ENCODE data around the gene CARD10. TPM values are rescaled to one million over a fixed set of nuclear protein-coding genes. Genes with fewer than 3 reads are reported as not detected.
"Not testable (repeated sequence)": the region's sequence is repeated elsewhere in the genome, so short reads cannot be mapped to it uniquely, and the experiment has no call there.

The CARD10 gene
- total RNA-seq, 1 donor from 2014 or later, result 31.6 TPM

DNA sequence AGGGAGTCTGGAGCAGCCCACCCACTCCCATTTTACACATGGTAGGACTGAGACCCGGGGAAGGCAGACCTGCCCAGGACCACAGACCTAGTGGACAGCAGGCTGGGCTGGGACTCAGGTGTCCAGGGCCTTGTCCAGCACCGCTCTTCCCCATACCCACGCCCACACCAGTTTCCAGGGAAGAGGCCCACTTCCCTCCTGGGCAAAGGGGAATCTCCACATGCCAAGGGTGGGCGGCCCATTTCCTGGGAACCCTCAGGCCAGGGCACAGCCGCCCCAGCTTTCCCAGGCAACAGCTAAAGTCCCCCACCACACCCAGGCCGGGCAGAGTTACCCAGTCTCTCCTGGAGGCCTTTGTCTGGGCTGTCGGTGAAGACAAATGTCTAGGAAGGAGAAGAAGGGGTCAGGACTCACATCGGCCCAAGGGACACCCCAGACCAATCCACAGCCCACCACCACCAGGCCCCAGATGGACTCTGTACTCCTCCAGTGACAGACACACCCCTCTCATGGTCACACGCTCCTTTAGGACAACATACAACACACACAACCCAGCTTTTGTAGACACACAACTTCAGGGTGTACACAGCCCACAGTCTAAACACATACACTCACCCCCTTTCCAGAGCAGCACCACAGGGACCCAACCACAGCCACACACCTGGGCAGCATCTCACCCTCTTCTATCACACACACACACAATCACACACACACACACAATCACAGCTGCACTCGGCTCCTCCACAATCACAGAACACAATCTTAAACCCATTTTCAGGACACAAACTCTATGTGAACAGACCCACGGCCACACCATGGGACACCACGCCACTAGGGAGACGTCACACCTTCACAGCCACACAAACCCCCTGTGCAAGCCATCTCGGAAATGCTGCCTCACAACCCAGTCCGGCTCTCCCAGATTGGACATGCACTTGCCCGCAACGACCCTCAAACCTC lies 38.5 kb downstream of the CARD10 start:
- intact Hi-C loops (cut with DNase I), result no loop called here
- ATAC-seq, result no peak
- DNase-seq (ENCODE audit: low spot score), result no peak

DNA sequence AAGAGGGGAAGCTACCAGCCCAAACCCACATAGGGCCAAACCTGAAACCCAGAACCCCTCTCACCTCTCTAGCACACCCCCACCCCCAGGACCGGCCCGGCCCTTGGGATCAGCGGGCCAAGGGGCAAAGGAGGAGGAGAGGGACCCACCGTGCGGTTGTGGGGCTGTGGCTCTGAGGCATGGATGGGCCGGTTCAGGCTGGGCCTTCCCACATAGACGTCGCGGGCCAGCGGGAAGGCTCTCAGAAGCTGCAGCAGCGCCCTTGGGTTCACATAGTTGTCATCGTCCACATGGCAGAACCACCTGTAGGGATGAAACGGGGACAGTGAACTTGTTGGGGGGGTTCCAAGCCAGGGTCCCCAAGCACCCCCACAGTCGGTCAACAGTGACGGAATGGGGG lies 40.0 kb downstream of the CARD10 start:
- intact Hi-C loops (cut with DNase I), result no loop called here
- ATAC-seq (no peak), DNase-seq (ENCODE audit: low spot score) (no peak)

DNA sequence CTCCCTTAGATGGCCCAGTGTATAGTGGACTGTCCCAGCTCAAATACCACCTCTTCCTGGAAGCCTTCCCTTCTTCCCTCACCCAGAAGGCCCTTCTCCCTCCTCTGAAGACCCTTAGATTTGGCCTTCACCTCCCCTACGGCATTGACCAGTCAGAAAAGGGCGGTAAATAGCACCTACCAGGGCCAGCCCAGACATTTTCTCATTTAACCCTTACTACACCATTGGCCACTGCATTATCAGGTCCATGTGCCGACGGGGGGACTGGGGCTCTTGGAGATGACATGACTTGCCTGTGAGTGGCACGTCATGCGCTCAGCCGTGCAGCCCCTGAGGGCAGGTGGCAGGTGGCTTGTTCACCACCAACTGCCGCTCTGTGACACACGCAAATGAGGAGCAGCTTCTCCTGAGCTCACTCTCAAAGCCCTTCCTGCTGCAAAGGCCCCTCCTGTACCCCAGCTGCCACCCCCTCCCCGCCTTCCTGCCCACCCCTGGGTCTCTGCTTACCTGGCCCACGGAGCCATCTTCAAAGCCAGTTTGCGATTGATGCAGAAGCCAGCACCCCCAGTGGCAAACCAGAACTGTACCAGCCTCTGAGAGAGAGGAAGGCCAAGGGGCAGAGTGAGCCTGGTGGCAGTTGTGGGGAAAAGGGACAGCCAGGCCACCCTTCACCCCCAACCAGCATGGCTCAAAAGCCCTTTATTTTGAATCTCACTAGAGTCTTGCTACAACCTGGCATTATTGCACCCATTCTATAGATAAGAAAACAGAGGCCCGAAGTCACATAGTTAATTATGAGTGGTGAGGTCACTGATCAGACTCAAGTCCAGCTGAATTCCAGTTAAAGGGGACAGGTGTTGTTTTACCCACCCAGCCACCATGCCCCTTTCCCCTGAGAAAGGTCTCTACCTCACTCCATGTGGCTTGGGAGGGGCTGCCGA lies 42.6 kb downstream of the CARD10 start:
- DNase-seq (ENCODE audit: low spot score) (no peak), ATAC-seq (no peak)
- intact Hi-C loops (cut with DNase I), result no loop called here

DNA sequence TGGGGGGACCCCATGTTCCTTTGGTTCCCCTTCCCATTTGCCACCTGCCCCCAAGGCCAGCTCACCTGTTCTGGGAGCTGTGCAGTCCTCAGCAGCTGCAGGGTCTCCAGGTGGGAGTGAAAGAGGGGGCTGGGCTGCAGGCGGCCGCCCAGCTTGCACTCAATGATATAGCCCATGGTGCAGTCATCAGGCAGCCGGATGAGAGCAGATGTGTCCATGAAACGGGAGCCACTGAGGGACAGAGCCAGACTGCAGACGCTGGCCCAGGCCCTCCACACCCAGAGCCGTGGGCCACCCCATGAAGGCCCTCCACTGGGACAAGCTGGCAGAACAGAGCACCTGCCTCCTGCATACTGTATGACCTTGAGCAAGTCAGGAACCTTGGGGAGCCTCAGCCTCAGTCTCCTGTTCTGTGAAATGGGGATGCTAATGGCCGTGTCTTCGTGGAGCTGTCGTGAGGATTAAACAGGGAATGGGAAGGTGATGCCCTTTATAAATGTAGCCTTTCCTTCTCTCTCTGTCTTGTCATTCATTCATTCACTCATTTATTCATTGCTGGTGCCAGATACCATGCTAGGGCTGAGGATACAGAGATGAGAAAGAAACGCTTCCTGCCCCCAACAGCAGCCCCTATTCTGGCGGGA lies 44.6 kb downstream of the CARD10 start:
- DNase-seq (ENCODE audit: low spot score) (no peak), ATAC-seq (no peak)
- intact Hi-C loops (cut with DNase I), result no loop called here

DNA sequence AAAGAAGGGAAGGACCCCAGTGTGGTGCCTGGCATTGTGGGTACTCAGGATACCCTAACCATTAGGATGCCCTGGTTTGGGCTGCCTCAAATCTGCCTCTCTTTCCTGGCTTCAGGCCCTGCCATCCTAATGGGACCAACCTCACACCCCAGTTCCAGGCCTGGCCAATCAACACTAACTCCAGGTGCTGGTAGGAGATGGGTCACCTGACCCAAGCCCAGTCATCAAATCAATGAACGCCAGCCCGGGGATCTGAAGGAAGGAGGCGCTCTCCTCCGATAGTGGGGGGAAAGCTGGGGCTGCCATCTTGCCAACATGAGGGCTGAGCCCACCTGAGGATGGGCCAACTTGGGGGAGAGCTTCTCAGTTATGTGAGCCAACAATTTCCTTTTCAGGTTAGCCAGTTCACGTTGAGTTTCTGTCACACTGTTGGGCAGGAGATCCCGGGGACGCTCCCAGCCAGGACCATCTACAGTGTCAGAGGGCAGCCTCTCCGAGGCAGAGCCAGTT lies 45.7 kb downstream of the CARD10 start:
- intact Hi-C loops (cut with DNase I), result no loop called here
- no peak for ATAC-seq
- no peak for DNase-seq (ENCODE audit: low spot score)

DNA sequence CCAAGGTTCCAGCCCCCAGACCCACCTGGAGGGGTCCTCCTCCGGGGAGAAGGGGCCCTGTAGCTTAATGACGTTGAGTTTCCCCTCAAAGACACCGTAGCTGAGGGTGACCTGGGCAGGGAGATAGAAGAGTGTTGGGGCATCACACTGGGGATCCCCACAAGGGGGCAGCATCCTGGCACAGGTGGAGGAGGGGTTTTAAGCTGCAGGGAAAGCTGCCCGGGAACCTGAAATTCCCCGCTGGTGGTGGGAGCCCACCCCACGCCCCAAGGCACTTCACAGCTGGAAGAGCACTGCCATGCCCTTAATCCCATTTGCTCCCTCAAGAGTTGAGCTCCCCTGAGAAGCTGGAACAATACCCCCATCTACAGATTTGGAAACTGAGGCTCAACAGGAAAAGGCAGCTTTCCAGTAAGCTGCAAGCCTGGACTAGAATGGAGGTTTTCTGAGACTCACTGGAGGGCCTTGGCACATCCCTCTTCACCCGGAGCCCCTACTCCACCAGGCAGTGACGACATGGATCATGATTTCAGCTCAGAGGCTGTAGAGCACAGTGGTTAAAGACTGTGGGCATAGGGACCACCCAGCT lies 46.7 kb downstream of the CARD10 start:
- ATAC-seq (no peak), DNase-seq (ENCODE audit: low spot score) (no peak)
- intact Hi-C loops (cut with DNase I), result no loop called here

DNA sequence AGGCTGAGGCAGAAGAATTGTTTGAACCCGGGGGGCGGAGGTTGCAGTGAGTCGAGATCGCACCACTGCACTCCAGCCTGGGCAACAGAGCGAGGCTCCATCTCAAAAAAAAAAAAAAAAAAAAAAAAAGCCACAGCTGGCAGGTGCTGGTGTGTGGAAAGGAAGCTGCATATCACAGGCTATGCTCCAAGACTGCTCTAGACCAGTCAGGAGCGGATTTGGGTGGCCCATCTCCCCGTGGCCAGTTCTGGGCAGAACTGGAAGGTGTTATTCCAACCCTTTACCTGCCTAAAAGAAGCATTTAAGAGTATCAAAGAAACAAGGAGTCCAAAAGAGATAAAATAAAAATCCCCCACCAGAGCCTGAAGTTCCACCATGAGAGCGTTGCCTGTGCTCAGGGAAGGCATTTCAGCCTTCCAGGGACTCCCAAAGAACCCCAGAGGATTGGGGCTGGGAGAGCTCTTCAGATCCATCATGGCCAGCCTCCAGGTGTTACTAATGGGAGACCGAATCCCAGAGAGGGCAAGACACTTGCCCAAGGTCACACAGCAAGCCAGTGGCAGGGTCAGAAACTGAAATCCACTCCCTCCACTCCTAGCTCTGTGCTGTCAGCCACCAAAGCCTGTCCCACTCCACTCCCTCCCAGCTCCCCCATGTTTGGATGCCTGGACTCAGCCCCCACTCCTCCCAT lies 47.3 kb downstream of the CARD10 start:
- ATAC-seq, result no peak
- intact Hi-C loops (cut with DNase I), result no loop called here
- DNase-seq (ENCODE audit: low spot score), result no peak

DNA sequence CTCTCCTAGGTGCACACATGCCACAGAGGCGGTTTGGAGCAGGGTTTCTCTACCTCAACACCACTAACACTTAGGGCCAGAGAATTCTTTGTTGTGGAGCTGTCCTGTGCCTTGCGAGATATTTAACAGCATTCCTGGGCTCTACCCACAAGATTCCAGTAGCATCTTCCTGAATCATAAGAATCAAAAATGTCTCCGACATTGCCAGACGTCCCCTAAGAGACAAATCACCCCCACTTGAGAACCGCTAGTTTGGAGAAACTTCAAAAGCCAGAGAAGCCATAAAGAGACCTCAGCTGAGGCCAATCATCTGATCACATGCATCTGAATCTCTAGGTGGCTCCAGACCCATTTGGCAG lies 49.1 kb downstream of the CARD10 start:
- DNase-seq (ENCODE audit: low spot score), result no peak
- intact Hi-C loops (cut with DNase I), result no loop called here

DNA sequence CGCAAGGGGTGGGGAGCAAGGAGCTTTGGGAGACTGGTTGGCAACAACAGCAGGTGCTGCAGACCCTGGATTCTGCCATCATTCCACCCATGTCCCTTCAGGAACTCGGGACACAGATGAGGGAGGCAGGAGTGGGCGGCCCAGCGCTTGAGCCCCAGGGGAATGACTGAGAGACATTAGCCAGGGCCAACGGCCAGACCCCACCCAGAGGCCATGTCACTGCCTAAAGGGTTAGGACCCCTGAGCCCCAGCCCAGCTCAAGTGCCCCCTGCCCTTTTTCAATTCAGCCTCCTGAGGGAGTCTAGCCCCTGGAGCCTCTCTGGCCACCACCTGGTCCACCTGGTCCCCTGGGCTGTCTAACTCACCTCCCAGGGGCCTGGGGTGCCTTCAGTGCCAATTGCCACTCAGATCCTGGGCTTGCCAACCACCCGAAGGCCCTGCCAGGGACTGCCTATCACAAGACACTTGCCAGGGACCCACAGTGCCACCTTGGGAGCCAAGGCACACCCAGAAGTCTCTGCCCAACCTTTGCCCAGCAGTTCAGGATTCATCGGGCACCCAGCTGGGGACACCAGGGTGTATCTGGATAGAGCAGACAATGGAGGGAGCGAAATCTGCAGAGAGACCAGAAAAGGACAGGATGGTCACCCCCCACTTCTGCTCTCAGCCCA lies 49.7 kb downstream of the CARD10 start:
- no peak for ATAC-seq
- no peak for DNase-seq (ENCODE audit: low spot score)
- intact Hi-C loops (cut with DNase I), result no loop called here

More for the DNA sequence above, 49.1 kb downstream of the CARD10 start:
- ATAC-seq, result no peak

DNA sequence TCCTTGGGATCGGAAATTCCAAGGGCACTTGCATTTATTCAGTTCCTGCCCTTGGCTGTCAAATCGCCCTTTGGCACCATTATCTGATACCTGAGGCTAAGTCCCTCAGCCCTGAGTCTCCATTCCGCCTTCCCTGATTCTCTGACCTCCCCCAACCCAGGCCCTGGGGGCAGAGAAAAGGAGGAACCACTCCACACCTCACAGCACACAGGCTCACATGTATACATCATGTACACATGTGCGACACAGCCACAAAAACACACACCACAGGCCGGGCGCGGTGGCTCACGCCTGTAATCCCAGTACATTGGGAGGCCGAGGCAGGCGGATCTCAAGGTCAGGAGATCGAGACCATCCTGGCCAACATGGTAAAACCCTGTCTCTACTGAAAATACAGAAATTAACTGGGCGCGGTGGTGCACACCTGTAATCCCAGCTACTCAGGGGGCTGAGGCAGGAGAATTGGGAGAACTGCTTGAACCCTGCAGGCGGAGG lies 51.0 kb downstream of the CARD10 start:
- ATAC-seq; intact Hi-C loops (cut with DNase I); DNase-seq (ENCODE audit: low spot score): not testable (repeated sequence)

DNA sequence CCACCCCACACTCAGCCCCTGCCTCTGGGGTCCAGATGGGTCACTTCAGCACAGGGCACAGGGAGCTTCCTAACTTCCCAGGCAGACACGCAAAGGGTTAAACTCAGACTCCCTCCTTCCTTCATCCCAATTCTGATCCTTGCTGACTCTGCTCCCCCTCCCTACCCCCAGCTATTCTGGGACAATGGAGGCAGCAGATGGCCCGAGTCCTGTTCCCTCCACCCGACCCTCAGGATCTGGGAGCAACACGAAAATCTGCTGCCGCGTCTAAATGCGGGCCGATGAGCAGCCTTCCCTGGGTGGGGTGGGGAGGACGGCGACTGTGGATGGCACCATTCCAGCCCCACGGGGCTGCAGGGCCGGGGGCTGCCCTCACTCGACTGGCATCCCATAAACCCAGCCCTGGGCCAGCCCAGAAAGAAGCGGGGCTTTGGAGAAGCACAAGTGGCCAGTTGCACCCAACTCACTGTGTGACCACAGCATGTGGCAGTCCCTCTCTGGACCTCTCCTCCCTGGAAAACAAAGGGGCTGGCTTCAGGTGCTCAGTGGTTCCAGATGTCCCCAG lies 51.7 kb downstream of the CARD10 start:
- DNase-seq (ENCODE audit: low spot score) (no peak), ATAC-seq (no peak)
- intact Hi-C loops (cut with DNase I), result no loop called here

DNA sequence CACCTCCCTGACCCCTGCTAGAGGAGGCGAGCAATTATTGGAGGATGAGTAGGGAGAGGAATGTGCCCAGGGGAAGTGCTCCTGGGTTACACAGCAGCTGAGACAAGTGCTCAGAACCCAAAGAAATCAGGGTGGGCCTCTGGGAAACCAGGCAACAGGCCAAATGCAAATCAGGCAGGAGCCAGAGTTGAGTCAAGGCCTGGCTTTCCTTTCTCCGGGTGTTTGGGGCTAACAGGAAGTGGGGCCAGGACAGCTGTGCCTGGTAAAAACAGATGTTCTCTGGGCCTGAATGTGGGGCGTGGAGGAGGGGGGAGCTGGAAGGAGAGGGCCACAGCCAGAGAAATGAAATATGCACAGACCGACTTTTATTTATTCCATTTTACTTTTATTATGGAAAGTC lies 55.0 kb downstream of the CARD10 start:
- intact Hi-C loops (cut with DNase I), result no loop called here
- ATAC-seq (no peak), DNase-seq (ENCODE audit: low spot score) (no peak)

DNA sequence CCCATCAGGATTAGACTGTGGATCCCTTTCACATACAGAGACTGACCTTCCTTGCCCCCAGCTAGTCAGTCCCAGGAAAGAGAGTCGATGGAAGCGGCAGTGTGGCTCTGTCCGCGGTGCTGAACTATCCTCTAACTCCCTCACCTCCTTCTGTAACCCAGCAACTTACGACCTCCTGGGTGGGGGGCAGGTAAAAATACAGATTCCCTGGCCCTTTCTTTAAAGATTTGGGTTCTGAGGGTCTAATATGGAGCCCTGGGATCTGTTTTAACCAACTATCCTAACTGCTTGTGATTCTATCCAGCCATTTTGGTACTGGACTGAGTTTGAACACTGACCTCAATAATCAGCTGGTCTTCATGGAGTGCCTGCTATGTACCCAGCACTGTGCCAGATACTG lies 56.2 kb downstream of the CARD10 start:
- intact Hi-C loops (cut with DNase I), result no loop called here
- ATAC-seq (peak; percentile 59), DNase-seq (ENCODE audit: low spot score) (no peak)

DNA sequence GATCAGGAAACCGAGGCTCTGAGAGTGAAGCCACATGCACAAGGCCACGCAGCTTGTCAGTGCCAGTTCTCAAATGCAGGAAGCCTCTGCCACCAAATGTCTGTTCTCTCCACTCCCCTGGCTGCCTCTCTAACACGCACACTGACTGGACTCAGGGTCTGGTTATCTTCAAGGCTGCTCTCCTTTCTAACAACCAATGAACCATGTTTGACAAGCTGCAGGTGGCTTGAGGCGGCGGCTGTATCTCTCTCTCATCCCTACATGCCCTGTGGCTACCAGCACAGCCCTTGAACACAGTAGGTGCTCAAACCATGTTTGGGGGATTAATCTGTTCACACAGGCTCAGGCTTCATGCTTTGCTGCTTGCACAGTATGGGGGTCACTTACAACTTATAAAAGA lies 56.8 kb downstream of the CARD10 start:
- intact Hi-C loops (cut with DNase I), result no loop called here
- DNase-seq (ENCODE audit: low spot score) (no peak), ATAC-seq (no peak)

DNA sequence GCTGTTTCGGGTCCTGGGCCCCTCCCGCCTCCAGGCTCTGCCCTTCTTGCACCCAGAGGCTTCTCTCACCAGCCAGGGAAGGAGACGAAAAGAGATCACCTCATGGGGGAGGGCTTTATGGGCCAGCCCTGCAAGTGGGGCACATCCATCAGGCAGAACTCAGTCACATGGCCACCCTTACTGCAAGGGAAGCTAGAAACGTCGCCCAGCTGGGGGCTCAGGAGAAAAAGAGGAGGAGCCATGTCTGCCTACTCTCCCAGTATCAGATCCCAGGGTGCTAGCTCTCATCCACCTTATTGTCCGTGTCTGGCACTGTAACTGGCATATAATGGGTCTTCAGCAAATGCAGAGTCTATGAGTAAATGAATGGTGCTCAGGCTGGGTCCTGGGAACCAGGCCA lies 57.3 kb downstream of the CARD10 start:
- ATAC-seq (no peak), DNase-seq (ENCODE audit: low spot score) (no peak)
- intact Hi-C loops (cut with DNase I), result no loop called here

DNA sequence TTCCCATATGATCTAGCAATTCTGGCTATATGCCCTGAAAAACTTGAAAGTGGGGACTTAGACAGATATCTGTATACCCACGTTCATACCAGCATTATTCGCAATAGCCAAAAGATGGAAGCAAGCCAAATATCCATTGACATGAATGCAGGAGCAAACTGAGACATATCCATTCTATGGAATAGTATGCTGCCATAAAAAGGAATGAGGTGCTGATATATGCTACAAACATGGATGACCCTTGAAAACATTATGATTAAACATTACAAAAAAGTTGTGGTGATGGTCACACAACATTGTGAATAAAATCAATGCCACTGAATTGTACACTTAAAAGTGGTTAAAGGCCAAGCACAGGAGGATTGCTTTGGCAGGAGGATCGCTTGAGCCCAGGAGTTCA lies 58.5 kb downstream of the CARD10 start:
- ATAC-seq (no peak), DNase-seq (ENCODE audit: low spot score) (no peak)
- intact Hi-C loops (cut with DNase I), result no loop called here

DNA sequence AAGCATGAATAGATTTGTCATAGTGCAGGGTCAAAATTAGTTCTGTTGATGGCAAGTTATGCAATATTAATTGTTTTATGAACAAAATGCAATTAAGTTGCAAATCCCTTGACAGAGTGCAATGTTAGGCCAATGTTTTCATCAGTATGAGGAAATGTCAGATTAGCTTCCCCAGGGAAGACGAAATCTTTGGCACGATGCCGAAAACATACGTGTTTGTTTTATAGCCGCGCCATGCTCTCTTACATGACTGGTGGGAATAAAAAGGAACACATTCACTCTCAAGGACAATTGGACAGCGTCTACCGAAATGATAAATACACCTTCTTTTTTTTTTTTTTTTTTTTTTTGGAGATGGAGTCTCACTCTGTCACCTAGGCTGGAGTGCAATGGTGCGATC lies 60.0 kb downstream of the CARD10 start:
- no peak for DNase-seq (ENCODE audit: low spot score)

More for the DNA sequence above, 60.0 kb downstream of the CARD10 start:
- intact Hi-C loops (cut with DNase I), result loop anchor here (5.0 kb wide), 1 partner anchor 142 kb away; no protein-coding TSS in a partner anchor
- no peak for ATAC-seq

All from sciatic nerve (tissue), 2 donors.